Endothelial cell of umbilical vein (primary cell): Measurements from ENCODE around the gene PLS1. TPM values are rescaled to one million over a fixed set of nuclear protein-coding genes. Genes with fewer than 3 reads are reported as not detected.

Experiments
- BruUV-seq: library from RNA; stranded (reverse); fragments of 400-500 nt; replicated peaks from 2 replicates; lab custom pipeline; 2021; lab: Mats Ljungman, UMichigan
- CTCF ChIA-PET: fragments of 300-600, 350-600 bp; sonication (Branson Sonifier 250); formaldehyde crosslinking; loops from one replicate; lab custom pipeline; 2021; ENCODE audit warnings: antibody characterized with exemption, inconsistent platforms; lab: Charles Lee
- POLR2A ChIA-PET: fragments of 300-600, 350-600 bp; sonication (Branson Sonifier 250); formaldehyde crosslinking; loops from one replicate; lab custom pipeline; 2021; ENCODE audit warnings: antibody characterized with exemption, inconsistent platforms; lab: Charles Lee
- DNase-seq: peaks from one replicate; pipeline ENCODE4 v3.0.0-alpha.2; 2011; ENCODE audit warnings: low read depth, low spot score
- FAIRE-seq: peaks from 2 replicates; lab custom pipeline; 2011; peaks lifted over from hg19 to GRCh38; lab: Jason Lieb, UNC
- H2AFZ ChIP-seq: 2 replicates; pipeline ENCODE4 v1.6.0; 2012; ENCODE audit warnings: low read depth, low read length, control low read depth, inconsistent platforms
- H3K27ac ChIP-seq: 2 replicates; pipeline ENCODE4 v1.5.1; 2011; ENCODE audit warnings: low read depth, mild to moderate bottlenecking, control low read depth, low read length, moderate library complexity; ENCODE audit not compliant: insufficient read depth
- H3K27me3 ChIP-seq, 2 experiments: 2 replicates each; pipeline versions ENCODE4 v1.6.0 to v1.6.1; 2011; ENCODE audit warnings: low read length in 2 of 2, mixed read lengths in 1 of 2; ENCODE audit not compliant: control insufficient read depth in 2 of 2, insufficient read depth in 2 of 2
- H3K36me3 ChIP-seq, 2 experiments: 2 replicates in 1 of 2; 3 replicates in 1 of 2; pipeline ENCODE4 v1.5.1; 2011; ENCODE audit warnings: low read length in 2 of 2, mild to moderate bottlenecking in 1 of 2, moderate library complexity in 1 of 2; ENCODE audit not compliant: control insufficient read depth in 2 of 2, insufficient read depth in 2 of 2; ENCODE audit errors: extremely low read depth in 1 of 2
- H3K4me1 ChIP-seq: 3 replicates; pipeline ENCODE4 v1.5.1; 2011; ENCODE audit warnings: mild to moderate bottlenecking, low read length; ENCODE audit not compliant: control insufficient read depth, insufficient read depth; ENCODE audit errors: extremely low read depth
- H3K4me2 ChIP-seq: 2 replicates; pipeline ENCODE4 v1.6.1; 2011; ENCODE audit warnings: low read length, control low read depth, mixed read lengths; ENCODE audit not compliant: insufficient read depth
- H3K4me3 ChIP-seq, 3 experiments: fragments of 200-600 bp in 1 of 3; sonication (generic), shearing (Covaris generic) in 1 of 3; replicated peaks in 1 of 3; 2 replicates each; pipeline ENCODE4 v1.5.1; 2011 to 2016; ENCODE audit warnings: control low read depth in 3 of 3, low read length in 3 of 3, mild to moderate bottlenecking in 2 of 3, inconsistent platforms in 1 of 3, low read depth in 1 of 3, moderate library complexity in 1 of 3; ENCODE audit not compliant: insufficient read depth in 1 of 3
- H3K79me2 ChIP-seq: 2 replicates; pipeline ENCODE4 v1.6.0; 2012; ENCODE audit warnings: low read length, inconsistent platforms; ENCODE audit not compliant: control insufficient read depth, insufficient read depth
- H3K9ac ChIP-seq: replicated peaks from 2 replicates; pipeline ENCODE3; 2011; ENCODE audit warnings: low read length, control low read depth; ENCODE audit not compliant: insufficient read depth; ENCODE audit errors: extremely low read depth
- H3K9me1 ChIP-seq: replicated peaks from 3 replicates; pipeline ENCODE4 v1.6.0; 2011; ENCODE audit warnings: mild to moderate bottlenecking, low read length; ENCODE audit not compliant: control insufficient read depth, insufficient read depth; ENCODE audit errors: extremely low read depth
- H3K9me3 ChIP-seq: replicated peaks from 2 replicates; pipeline ENCODE4 v1.5.1; 2012; ENCODE audit warnings: low read length, inconsistent platforms; ENCODE audit not compliant: control insufficient read depth, insufficient read depth
- H4K20me1 ChIP-seq: replicated peaks from 2 replicates; pipeline ENCODE3; 2011; ENCODE audit warnings: mild to moderate bottlenecking, low read length; ENCODE audit not compliant: control insufficient read depth, insufficient read depth; ENCODE audit errors: extremely low read depth
- EZH2 ChIP-seq: IDR thresholded peaks from 2 replicates; pipeline ENCODE4 v1.6.1; 2012; ENCODE audit warnings: borderline replicate concordance, low read depth, mild to moderate bottlenecking, moderate library complexity, low read length, inconsistent platforms; ENCODE audit not compliant: severe bottlenecking
- FOS ChIP-seq: IDR thresholded peaks from 2 replicates; pipeline ENCODE4 v1.6.1; 2011; ENCODE audit warnings: mild to moderate bottlenecking, low read length, moderate library complexity, borderline replicate concordance; ENCODE audit not compliant: insufficient read depth
- GATA2 ChIP-seq: IDR thresholded peaks from 2 replicates; pipeline ENCODE4 v1.7.0; 2011; ENCODE audit warnings: low read depth, mild to moderate bottlenecking, moderate library complexity, mixed read lengths, low read length; ENCODE audit not compliant: insufficient read length, insufficient read depth
- JUN ChIP-seq: IDR thresholded peaks from 2 replicates; pipeline ENCODE4 v1.6.1; 2011; ENCODE audit warnings: borderline replicate concordance, low read depth; ENCODE audit not compliant: insufficient read length, insufficient read depth
- MYC ChIP-seq: IDR thresholded peaks from one replicate; pipeline ENCODE4 v1.6.1; 2011; ENCODE audit warnings: mild to moderate bottlenecking, low read depth, low read length
- POLR2AphosphoS5 ChIP-seq: IDR thresholded peaks from 2 replicates; pipeline ENCODE4 v1.6.1; 2012; ENCODE audit warnings: low read depth, mild to moderate bottlenecking, control low read depth, low read length, moderate library complexity; ENCODE audit not compliant: insufficient read depth
- dilution Hi-C: fragments of 300-500 bp; cut with MboI; formaldehyde crosslinking; loops from one replicate; pipeline ENCODE4 v1.15.0; 2019; ENCODE audit warnings: low sequenced_read_pairs; ENCODE audit not compliant: extremely low pct_ligation_motif_present
- intact Hi-C: fragments of 100-400 bp; cut with micrococcal nuclease; formaldehyde crosslinking; loops from one replicate; pipeline ENCODE4 v1.10.0; 2022
- polyA plus RNA-seq, 4 experiments: library from polyadenylated mRNA; depleted of rRNA in 3 of 4; stranded (reverse) in 3 of 4; unstranded in 1 of 4; fragments of >200 nt; gene quantifications; 2 replicates each; pipeline versions ENCODE4 v1.2.1 to v1.2.3, GENCODE V29; 2011 to 2012; ENCODE audit warnings: missing spikeins in 1 of 4
- total RNA-seq: library from RNA; stranded (reverse); gene quantifications from 2 replicates; pipeline ENCODE4 v1.2.3, GENCODE V29; 2021
- TF ChIP-seq, protein P1 (sequence below): IDR thresholded peaks from 2 replicates; pipeline ENCODE4 v1.6.1; 2011; ENCODE audit not compliant: insufficient read depth, insufficient read length
- TF ChIP-seq, protein P2 (sequence below), 2 donors: IDR thresholded peaks; 1 replicate in 1 of 2; 2 replicates in 1 of 2; pipeline ENCODE4 v1.5.1; 2011; ENCODE audit warnings: low read length in 2 of 2, mild to moderate bottlenecking in 2 of 2, moderate library complexity in 2 of 2, control low read depth in 1 of 2, inconsistent platforms in 1 of 2, low read depth in 1 of 2; ENCODE audit not compliant: insufficient read depth in 1 of 2; ENCODE audit errors: extremely low read depth in 1 of 2

PLS1 gene
- total and polyA plus RNA-seq, 2 donors (not counting 3 experiments of a cell fraction or from before 2014, with no cell fraction given), result 0.59 to 1.3 TPM

DNA sequence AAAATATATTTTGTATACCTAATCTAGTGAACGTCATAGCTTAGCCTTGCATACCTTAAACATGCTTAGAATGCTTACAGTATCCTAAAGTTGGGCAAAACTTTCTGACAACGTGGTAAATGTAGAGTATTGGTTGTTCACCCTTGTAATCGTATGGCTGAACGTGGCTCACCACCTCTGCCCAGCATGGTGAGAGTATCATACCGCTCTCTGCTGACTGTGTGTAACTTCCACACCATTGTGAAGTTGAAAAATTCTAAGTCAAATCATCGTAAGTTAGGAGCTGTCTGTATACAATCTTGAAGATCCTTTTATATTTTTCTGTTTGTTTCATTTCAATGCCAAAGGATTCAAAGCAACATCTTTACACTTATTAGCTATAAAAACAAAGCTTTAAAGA is 64.2 kb downstream of the PLS1 start:
- Histone ChIP-seq H3K27me3 (no peaks in the 10 kb centered on the region), H4K20me1 (no peaks in the 10 kb centered on the region), H3K9ac (no peak overlapping the region), H3K4me2 (no peak overlapping the region), H3K36me3 (no peaks in the 10 kb centered on the region), H3K9me3 (no peaks in the 10 kb centered on the region), H3K27ac (no peak overlapping the region), H3K9me1 (no peaks in the 10 kb centered on the region), H2AFZ (no peak overlapping the region), H3K4me3 (no peak overlapping the region), H3K4me1 (no peaks in the 10 kb centered on the region), H3K79me2 (no peaks in the 10 kb centered on the region)
- intact Hi-C loops (no loop called here), dilution Hi-C loops (no loop called here)
- no peak for TF ChIP-seq MYC
- TF ChIP-seq, protein P1, sequence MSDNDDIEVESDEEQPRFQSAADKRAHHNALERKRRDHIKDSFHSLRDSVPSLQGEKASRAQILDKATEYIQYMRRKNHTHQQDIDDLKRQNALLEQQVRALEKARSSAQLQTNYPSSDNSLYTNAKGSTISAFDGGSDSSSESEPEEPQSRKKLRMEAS, result no peak
- TF ChIP-seq FOS, result no peak
- FAIRE-seq, result no peak
- no peak for DNase-seq
- BruUV-seq, result no TSS peak
- ChIA-PET CTCF (interaction anchor here (0.6 kb wide), 1 partner anchor 11 kb away, joined by 3 read pairs; no protein-coding TSS in a partner anchor), POLR2A (no interaction called here)

DNA sequence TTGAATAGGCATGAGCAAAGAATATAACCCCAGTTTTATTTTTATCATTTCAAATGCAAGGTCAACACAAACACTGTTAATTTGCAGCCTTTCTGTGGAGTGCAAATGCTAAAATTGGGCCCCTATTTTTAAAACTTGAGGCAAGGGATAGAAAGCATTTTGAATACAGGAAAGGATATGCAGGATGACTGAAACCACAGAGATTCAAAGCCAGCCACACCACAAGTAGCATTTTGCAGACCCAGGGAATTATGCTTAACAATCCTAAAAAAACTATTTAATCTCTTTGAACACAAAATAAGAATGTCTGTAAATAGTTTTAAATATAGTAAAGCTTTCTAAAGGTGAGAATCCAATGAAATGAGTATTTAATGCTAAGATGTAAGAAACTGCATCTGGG is 64.7 kb downstream of the PLS1 start:
- intact Hi-C loops, result no loop called here
- TF ChIP-seq GATA2, result no peak
- TF ChIP-seq FOS, result no peak
- no peak for TF ChIP-seq POLR2AphosphoS5
- no peak for TF ChIP-seq JUN
- TF ChIP-seq, protein P2, sequence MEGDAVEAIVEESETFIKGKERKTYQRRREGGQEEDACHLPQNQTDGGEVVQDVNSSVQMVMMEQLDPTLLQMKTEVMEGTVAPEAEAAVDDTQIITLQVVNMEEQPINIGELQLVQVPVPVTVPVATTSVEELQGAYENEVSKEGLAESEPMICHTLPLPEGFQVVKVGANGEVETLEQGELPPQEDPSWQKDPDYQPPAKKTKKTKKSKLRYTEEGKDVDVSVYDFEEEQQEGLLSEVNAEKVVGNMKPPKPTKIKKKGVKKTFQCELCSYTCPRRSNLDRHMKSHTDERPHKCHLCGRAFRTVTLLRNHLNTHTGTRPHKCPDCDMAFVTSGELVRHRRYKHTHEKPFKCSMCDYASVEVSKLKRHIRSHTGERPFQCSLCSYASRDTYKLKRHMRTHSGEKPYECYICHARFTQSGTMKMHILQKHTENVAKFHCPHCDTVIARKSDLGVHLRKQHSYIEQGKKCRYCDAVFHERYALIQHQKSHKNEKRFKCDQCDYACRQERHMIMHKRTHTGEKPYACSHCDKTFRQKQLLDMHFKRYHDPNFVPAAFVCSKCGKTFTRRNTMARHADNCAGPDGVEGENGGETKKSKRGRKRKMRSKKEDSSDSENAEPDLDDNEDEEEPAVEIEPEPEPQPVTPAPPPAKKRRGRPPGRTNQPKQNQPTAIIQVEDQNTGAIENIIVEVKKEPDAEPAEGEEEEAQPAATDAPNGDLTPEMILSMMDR (IDR thresholded peaks at IDR 0.05; ENCODE audit: extremely low read depth in 1 of 2, insufficient read depth in 1 of 2, low read depth in 1 of 2, low read length in 2 of 2), result no peak
- TF ChIP-seq MYC, result no peak
- TF ChIP-seq EZH2, result no peak
- TF ChIP-seq, protein P1, result no peak
- POLR2A ChIA-PET, result no interaction called here
- Histone ChIP-seq H3K4me3 (no peak overlapping the region), H3K9ac (no peak overlapping the region), H4K20me1 (no peaks in the 10 kb centered on the region), H2AFZ (no peak overlapping the region), H3K4me2 (no peak overlapping the region), H3K9me1 (no peaks in the 10 kb centered on the region), H3K27ac (no peak overlapping the region), H3K27me3 (no peaks in the 10 kb centered on the region), H3K4me1 (no peaks in the 10 kb centered on the region), H3K36me3 (no peaks in the 10 kb centered on the region), H3K79me2 (no peaks in the 10 kb centered on the region), H3K9me3 (no peaks in the 10 kb centered on the region)
- no TSS peak for BruUV-seq
- dilution Hi-C loops, result no loop called here
- FAIRE-seq (no peak), DNase-seq (no peak)
- CTCF ChIA-PET, result interaction anchor here (0.6 to 1.0 kb wide), 2 partner anchors 11 to 71 kb away, joined by 3 read pairs; no protein-coding TSS in a partner anchor
